Stomach (tissue), 9 donors: ENCODE data around the gene TP53AIP1. TPM values are rescaled to one million over a fixed set of nuclear protein-coding genes. Genes with fewer than 3 reads are reported as not detected.
A peak's percentile ranks its signal among the peaks of the same experiment; 100 is the strongest.

Experiments used
- DNase-seq, 2 donors: peaks; one replicate each; pipeline versions ENCODE4 v3.0.0 to v3.0.0-alpha.2; 2013 to 2019
- H3K27ac ChIP-seq, 5 donors: fragments of 200-600 bp in 4 of 5; sonication (generic) in 4 of 5; one replicate each; pipeline ENCODE4 v1.5.1; 2013 to 2019; ENCODE audit warnings: mild to moderate bottlenecking in 1 of 5, moderate library complexity in 1 of 5
- H3K27me3 ChIP-seq, 3 donors: fragments of 200-600 bp; sonication (generic); one replicate each; pipeline ENCODE4 v1.5.1; 2017 to 2019; ENCODE audit warnings: mixed run types in 1 of 3
- H3K36me3 ChIP-seq, 4 donors: fragments of 200-600 bp; sonication (generic); 1 replicate in 3 of 4; 2 replicates in 1 of 4; pipeline ENCODE4 v1.5.1; 2016 to 2019
- H3K4me1 ChIP-seq, 4 donors: fragments of 200-600 bp; sonication (generic); one replicate each; pipeline ENCODE4 v1.5.1; 2016 to 2019
- H3K4me3 ChIP-seq, 4 donors: fragments of 200-600 bp; sonication (generic) in 3 of 4; one replicate each; pipeline ENCODE4 v1.5.1; 2016 to 2019; ENCODE audit warnings: mild to moderate bottlenecking in 1 of 4
- H3K9me3 ChIP-seq, 4 donors: fragments of 200-600 bp; sonication (generic); one replicate each; pipeline ENCODE4 v1.5.1; 2016 to 2019
- EP300 ChIP-seq: sonication (generic); formaldehyde crosslinking; IDR thresholded peaks from one replicate; pipeline ENCODE4 v1.6.1; 2017; ENCODE audit warnings: antibody characterized with exemption
- POLR2A ChIP-seq, 4 donors: fragments of 450-650 bp; IDR thresholded peaks; one replicate each; pipeline ENCODE4 v1.6.1; 2016; ENCODE audit warnings: antibody characterized with exemption in 4 of 4, control low read depth in 2 of 4, mild to moderate bottlenecking in 1 of 4, moderate library complexity in 1 of 4
- POLR2AphosphoS5 ChIP-seq, 3 donors: sonication (generic); formaldehyde crosslinking; IDR thresholded peaks; one replicate each; pipeline ENCODE4 v1.6.1; 2016; ENCODE audit warnings: antibody characterized with exemption in 3 of 3
- WGBS, 5 donors: extraction: QIAGEN DNeasy Blood & Tissue Kit in 3 of 5; methylation state at CpG; one replicate each; pipeline versions ENCODE4 v1.1.5 to v1.1.7; 2013 to 2018; 5-methylcytosine and 5-hydroxymethylcytosine counted together
- intact Hi-C: fragments of 100-400 bp; cut with DNase I; formaldehyde crosslinking; loops from one replicate; pipeline ENCODE4 v1.15.1; 2023; ENCODE audit warnings: low total_unique reads
- polyA plus RNA-seq, 3 donors: library from polyadenylated mRNA; stranded (reverse); fragments of 200-250 nt; gene quantifications; one replicate each; pipeline ENCODE4 v1.2.3, GENCODE V29; 2013
- total RNA-seq, 5 donors: library from RNA; depleted of rRNA; stranded (reverse); fragments of >200 nt; gene quantifications; one replicate each; pipeline versions ENCODE4 v1.1.0 to v1.2.3, GENCODE V29; 2014 to 2016
- TF ChIP-seq, protein P1 (sequence below), 7 experiments: fragments of 450-650 bp in 4 of 7; fragments of 200-600 bp in 3 of 7; sonication (generic) in 3 of 7; IDR thresholded peaks; one replicate each; pipeline ENCODE4 v1.5.1; 2016 to 2019; ENCODE audit warnings: antibody characterized with exemption in 7 of 7, control low read depth in 2 of 7, mild to moderate bottlenecking in 1 of 7
- donor health status: healthy with polysubstance abuse.
- donor health status: Bipolar disorder and iron deficiency.
- donor health status: healthy.

TP53AIP1 gene
- total and polyA plus RNA-seq, 8 donors, result 22.4 TPM; not detected in 7

GRCh38 chr11:128895526-128895925 is 47.1 kb downstream of the TP53AIP1 start:
- H3K27me3 ChIP-seq, result peaks cover 0 to 24% (median 6%) of the 10 kb centered on the region in 3 donors
- WGBS, 5 donors, result 36 to 73% (median 52%) methylated on average over 9 of the region's 9 CpGs
- peak overlapping the region in 2 of 5 donors; percentile 41 to 71 for H3K27ac ChIP-seq
- no peak overlapping the region for H3K4me3 ChIP-seq
- H3K36me3 ChIP-seq, result no peaks in the 10 kb centered on the region
- TF ChIP-seq, protein P1, sequence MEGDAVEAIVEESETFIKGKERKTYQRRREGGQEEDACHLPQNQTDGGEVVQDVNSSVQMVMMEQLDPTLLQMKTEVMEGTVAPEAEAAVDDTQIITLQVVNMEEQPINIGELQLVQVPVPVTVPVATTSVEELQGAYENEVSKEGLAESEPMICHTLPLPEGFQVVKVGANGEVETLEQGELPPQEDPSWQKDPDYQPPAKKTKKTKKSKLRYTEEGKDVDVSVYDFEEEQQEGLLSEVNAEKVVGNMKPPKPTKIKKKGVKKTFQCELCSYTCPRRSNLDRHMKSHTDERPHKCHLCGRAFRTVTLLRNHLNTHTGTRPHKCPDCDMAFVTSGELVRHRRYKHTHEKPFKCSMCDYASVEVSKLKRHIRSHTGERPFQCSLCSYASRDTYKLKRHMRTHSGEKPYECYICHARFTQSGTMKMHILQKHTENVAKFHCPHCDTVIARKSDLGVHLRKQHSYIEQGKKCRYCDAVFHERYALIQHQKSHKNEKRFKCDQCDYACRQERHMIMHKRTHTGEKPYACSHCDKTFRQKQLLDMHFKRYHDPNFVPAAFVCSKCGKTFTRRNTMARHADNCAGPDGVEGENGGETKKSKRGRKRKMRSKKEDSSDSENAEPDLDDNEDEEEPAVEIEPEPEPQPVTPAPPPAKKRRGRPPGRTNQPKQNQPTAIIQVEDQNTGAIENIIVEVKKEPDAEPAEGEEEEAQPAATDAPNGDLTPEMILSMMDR (IDR thresholded peaks at IDR 0.05), result no peak
- no peak for TF ChIP-seq POLR2A (IDR thresholded peaks at IDR 0.05)
- TF ChIP-seq POLR2AphosphoS5 (IDR thresholded peaks at IDR 0.05), result no peak
- no peak for TF ChIP-seq EP300
- H3K9me3 ChIP-seq, result no peaks in the 10 kb centered on the region
- DNase-seq, result no peak
- peaks cover 35 to 55% (median 50%) of the 10 kb centered on the region in 4 donors for H3K4me1 ChIP-seq
- intact Hi-C loops, result no loop called here

DNA sequence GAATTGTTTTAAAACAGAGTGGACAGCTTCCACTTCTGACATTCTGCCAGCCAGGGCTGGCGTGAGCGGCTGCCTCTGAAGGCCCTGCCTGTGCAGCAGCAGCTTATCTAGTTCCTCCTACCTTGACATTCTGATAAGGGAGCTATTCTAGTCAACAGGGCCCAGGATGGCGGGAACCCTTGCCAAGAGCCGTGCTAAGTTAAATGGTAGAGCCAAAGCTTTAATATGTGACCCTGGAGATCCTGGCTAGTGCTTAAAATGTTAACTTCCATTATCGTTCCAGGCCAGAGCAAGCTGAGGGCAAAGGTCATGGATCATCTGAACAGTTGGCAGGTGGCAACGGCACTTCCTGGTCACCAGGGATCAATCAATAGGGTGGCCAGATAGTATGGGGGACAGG is 48.0 kb downstream of the TP53AIP1 start:
- 22 to 46% (median 42%) methylated on average over 6 of the region's 6 CpGs for WGBS, 5 donors
- no peaks in the 10 kb centered on the region for H3K36me3 ChIP-seq
- H3K9me3 ChIP-seq, result no peaks in the 10 kb centered on the region
- H3K4me3 ChIP-seq, result no peak overlapping the region
- H3K27ac ChIP-seq, result peak overlapping the region in 3 of 5 donors; percentile 41 to 71 (median 48)
- DNase-seq, result peak; percentile 75 to 93
- peaks cover 40 to 62% (median 53%) of the 10 kb centered on the region in 4 donors for H3K4me1 ChIP-seq
- H3K27me3 ChIP-seq, result peaks cover 0 to 32% (median 12%) of the 10 kb centered on the region in 3 donors
- intact Hi-C loops, result no loop called here
- no peak for TF ChIP-seq POLR2A (IDR thresholded peaks at IDR 0.05)
- TF ChIP-seq POLR2AphosphoS5 (IDR thresholded peaks at IDR 0.05), result peak in 2 of 3 donors; percentile 69 to 81
- TF ChIP-seq, protein P1 (IDR thresholded peaks at IDR 0.05), result no peak
- TF ChIP-seq EP300, result no peak

DNA sequence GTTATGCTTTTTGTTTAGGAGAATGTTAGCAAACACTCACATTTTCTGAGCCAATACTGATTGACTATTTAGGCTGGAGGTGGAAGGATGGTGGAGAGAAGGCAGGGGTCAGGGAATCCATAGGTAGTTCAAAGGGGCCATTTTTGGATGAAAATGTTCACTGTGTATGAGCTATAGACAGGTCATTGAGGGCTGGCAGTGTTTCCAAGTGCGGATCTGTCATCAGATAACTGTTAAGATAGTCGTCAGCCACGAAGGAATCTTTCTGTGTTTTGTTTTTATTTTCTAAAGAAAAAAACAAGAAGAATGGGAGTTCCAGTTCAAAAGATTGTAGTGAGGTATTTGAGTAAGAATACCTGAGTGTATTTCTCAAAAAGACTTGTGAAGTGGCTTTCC is 48.4 kb downstream of the TP53AIP1 start:
- WGBS, 5 donors, result 32 to 64% (median 50%) methylated on average over 3 of the region's 3 CpGs
- intact Hi-C loops, result no loop called here
- DNase-seq, result no peak
- H3K27ac ChIP-seq, result peak overlapping the region in 1 of 5 donors; percentile 71
- H3K27me3 ChIP-seq, result peaks cover 0 to 36% (median 12%) of the 10 kb centered on the region in 3 donors
- H3K36me3 ChIP-seq, result no peaks in the 10 kb centered on the region
- TF ChIP-seq POLR2A (IDR thresholded peaks at IDR 0.05) (no peak), POLR2AphosphoS5 (IDR thresholded peaks at IDR 0.05) (no peak), EP300 (no peak)
- TF ChIP-seq, protein P1 (IDR thresholded peaks at IDR 0.05), result no peak
- peaks cover 40 to 62% (median 53%) of the 10 kb centered on the region in 4 donors for H3K4me1 ChIP-seq
- no peak overlapping the region for H3K4me3 ChIP-seq
- H3K9me3 ChIP-seq, result no peaks in the 10 kb centered on the region

- Histone ChIP-seq H3K36me3 (no peaks in the 10 kb centered on the region), H3K9me3 (no peaks in the 10 kb centered on the region), H3K4me3 (no peak overlapping the region), H3K4me1 (peaks cover 40 to 62% (median 53%) of the 10 kb centered on the region in 4 donors), H3K27me3 (peaks cover 0 to 37% (median 12%) of the 10 kb centered on the region in 3 donors), H3K27ac (peak overlapping the region in 2 of 5 donors; percentile 29 to 71)
- TF ChIP-seq POLR2AphosphoS5 (IDR thresholded peaks at IDR 0.05), result no peak
- no peak for TF ChIP-seq EP300
- no peak for TF ChIP-seq POLR2A (IDR thresholded peaks at IDR 0.05)
- TF ChIP-seq, protein P1 (IDR thresholded peaks at IDR 0.05), result no peak
- intact Hi-C loops, result no loop called here
- no peak for DNase-seq
- WGBS, 5 donors, result 44 to 52% (median 47%) methylated on average over 8 to 9 of the region's 9 CpGs
Observed at GRCh38 chr11:128893578-128894285, 48.9 kb downstream of the TP53AIP1 start.
